Osteoblast (primary cell): ENCODE data around the gene FARS2. TPM values are rescaled to one million over a fixed set of nuclear protein-coding genes. Genes with fewer than 3 reads are reported as not detected.

ENCODE experiments used
- DNase-seq: peaks from one replicate; pipeline ENCODE4 v3.0.0; 2011; ENCODE audit warnings: low spot score, mixed read lengths; ENCODE audit not compliant: insufficient read length; ENCODE audit errors: missing footprints
- H2AFZ ChIP-seq: 2 replicates; pipeline ENCODE4 v1.6.0; 2011; ENCODE audit warnings: mild to moderate bottlenecking, low read length
- H3K27ac ChIP-seq: 2 replicates; pipeline ENCODE4 v1.5.1; 2011; ENCODE audit warnings: mild to moderate bottlenecking, low read depth, low read length, moderate library complexity
- H3K27me3 ChIP-seq: 2 replicates; pipeline ENCODE4 v1.6.0; 2012; ENCODE audit warnings: mild to moderate bottlenecking, control low read depth, inconsistent platforms, low read length, moderate library complexity; ENCODE audit not compliant: insufficient read depth
- H3K36me3 ChIP-seq: 2 replicates; pipeline ENCODE4 v1.5.1; 2011; ENCODE audit warnings: mild to moderate bottlenecking, low read length, control low read depth, moderate library complexity; ENCODE audit not compliant: insufficient read depth
- H3K4me1 ChIP-seq: 2 replicates; pipeline ENCODE4 v1.5.1; 2011; ENCODE audit warnings: mild to moderate bottlenecking, low read length, control low read depth, moderate library complexity; ENCODE audit not compliant: insufficient read depth
- H3K4me2 ChIP-seq: 2 replicates; pipeline ENCODE4 v1.6.0; 2011; ENCODE audit warnings: mild to moderate bottlenecking, low read length; ENCODE audit not compliant: insufficient read depth
- H3K4me3 ChIP-seq: fragments of 200-600 bp; sonication (generic); 3 replicates; pipeline ENCODE4 v1.5.1; 2012; ENCODE audit warnings: mild to moderate bottlenecking, low read length, inconsistent platforms; ENCODE audit not compliant: insufficient read depth
- H3K79me2 ChIP-seq: 2 replicates; pipeline ENCODE4 v1.6.0; 2012; ENCODE audit warnings: mild to moderate bottlenecking, low read length, control low read depth, inconsistent platforms; ENCODE audit not compliant: insufficient read depth
- H3K9me3 ChIP-seq: 2 replicates; pipeline ENCODE4 v1.5.1; 2011; ENCODE audit warnings: low read depth, low read length, control low read depth
- H4K20me1 ChIP-seq: 2 replicates; pipeline ENCODE4 v1.6.0; 2012; ENCODE audit warnings: mild to moderate bottlenecking, low read length, control low read depth; ENCODE audit not compliant: insufficient read depth
- CTCF ChIP-seq: IDR thresholded peaks from 2 replicates; pipeline ENCODE4 v1.5.1; 2011; ENCODE audit warnings: mild to moderate bottlenecking, low read depth, low read length, moderate library complexity; ENCODE audit errors: extremely low read depth
- total RNA-seq: library from RNA; depleted of rRNA; stranded (reverse); fragments of >200 nt; gene quantifications from 2 replicates; pipeline ENCODE4 v1.2.3, GENCODE V29; 2012

Gene FARS2
- total RNA-seq, 1 donor, result 29.7 TPM

GRCh38 chr6:5553767-5554166 is 292.5 kb downstream of the FARS2 start:
- H3K9me3 ChIP-seq, result no peaks in the 10 kb centered on the region
- no peak overlapping the region for H3K4me2 ChIP-seq
- H2AFZ ChIP-seq, result no peak overlapping the region
- TF ChIP-seq CTCF, result no peak
- DNase-seq, result no peak
- H3K36me3 ChIP-seq, result no peaks in the 10 kb centered on the region
- no peaks in the 10 kb centered on the region for H3K79me2 ChIP-seq
- H3K4me1 ChIP-seq, result no peaks in the 10 kb centered on the region
- H3K27ac ChIP-seq, result no peak overlapping the region
- no peaks in the 10 kb centered on the region for H4K20me1 ChIP-seq
- H3K4me3 ChIP-seq, result no peak overlapping the region
- H3K27me3 ChIP-seq, result no peaks in the 10 kb centered on the region

GRCh38 chr6:5554226-5554625 is 292.9 kb downstream of the FARS2 start:
- Histone ChIP-seq H3K9me3 (no peaks in the 10 kb centered on the region), H3K79me2 (no peaks in the 10 kb centered on the region), H3K27me3 (no peaks in the 10 kb centered on the region), H3K4me2 (no peak overlapping the region), H3K27ac (no peak overlapping the region), H3K4me1 (no peaks in the 10 kb centered on the region), H3K36me3 (no peaks in the 10 kb centered on the region), H2AFZ (no peak overlapping the region), H3K4me3 (no peak overlapping the region), H4K20me1 (no peaks in the 10 kb centered on the region)
- no peak for DNase-seq
- TF ChIP-seq CTCF, result no peak

- Histone ChIP-seq H3K4me1 (no peaks in the 10 kb centered on the region), H2AFZ (no peak overlapping the region), H3K36me3 (no peaks in the 10 kb centered on the region), H3K4me3 (no peak overlapping the region), H3K27me3 (no peaks in the 10 kb centered on the region), H3K79me2 (no peaks in the 10 kb centered on the region), H4K20me1 (no peaks in the 10 kb centered on the region), H3K4me2 (no peak overlapping the region), H3K9me3 (no peaks in the 10 kb centered on the region), H3K27ac (no peak overlapping the region)
- DNase-seq, result no peak
- no peak for TF ChIP-seq CTCF
Measured at GRCh38 chr6:5556011-5556410, 294.7 kb downstream of the FARS2 start.

GRCh38 chr6:5557506-5557905 is 296.2 kb downstream of the FARS2 start:
- Histone ChIP-seq H3K4me3 (no peak overlapping the region), H3K27me3 (no peaks in the 10 kb centered on the region), H3K4me1 (no peaks in the 10 kb centered on the region), H3K9me3 (no peaks in the 10 kb centered on the region), H2AFZ (no peak overlapping the region), H3K79me2 (no peaks in the 10 kb centered on the region), H3K36me3 (no peaks in the 10 kb centered on the region), H3K4me2 (no peak overlapping the region), H4K20me1 (no peaks in the 10 kb centered on the region), H3K27ac (no peak overlapping the region)
- TF ChIP-seq CTCF, result no peak
- no peak for DNase-seq
